ENCODE data around the gene GANAB.

GANAB gene

DNA sequence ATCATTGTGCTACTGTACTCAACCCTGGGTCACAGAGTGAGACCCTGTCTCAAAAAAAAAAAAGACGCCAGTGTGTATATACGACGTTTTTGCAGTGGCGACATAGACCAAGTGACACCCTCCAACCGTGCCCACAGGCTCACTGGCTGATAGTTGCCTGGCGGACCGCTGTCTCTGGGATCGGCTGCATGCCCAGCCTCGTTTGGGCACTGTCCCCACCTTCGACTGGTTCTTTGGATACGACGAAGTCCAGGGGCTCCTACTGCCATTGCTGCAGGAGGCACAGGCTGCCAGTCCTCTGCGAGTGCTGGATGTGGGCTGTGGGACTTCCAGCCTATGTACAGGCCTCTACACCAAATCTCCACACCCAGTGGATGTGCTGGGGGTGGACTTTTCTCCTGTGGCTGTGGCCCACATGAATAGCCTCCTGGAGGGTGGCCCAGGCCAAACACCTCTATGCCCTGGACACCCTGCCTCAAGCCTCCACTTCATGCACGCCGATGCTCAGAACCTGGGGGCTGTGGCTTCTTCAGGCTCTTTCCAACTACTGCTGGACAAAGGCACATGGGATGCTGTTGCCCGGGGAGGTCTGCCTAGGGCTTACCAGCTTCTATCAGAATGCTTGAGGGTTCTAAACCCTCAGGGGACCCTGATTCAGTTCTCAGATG lies 20.0 kb upstream of the GANAB start:
- H3K4me3 ChIP-seq (ENCODE audit: insufficient read depth in 1 of 2, low read depth in 1 of 2, low read length in 2 of 2), result peak overlapping the region; percentile 63 to 94
- H3K79me1 ChIP-seq (replicated peaks; ENCODE audit: low read length, poor library complexity, severe bottlenecking), result peaks cover 13% of the 10 kb centered on the region
- peak overlapping the region; percentile 91 for H3K27ac ChIP-seq (ENCODE audit: low read length, poor library complexity, severe bottlenecking)
- H2BK120ac ChIP-seq (ENCODE audit: low read depth, low read length), result no peak overlapping the region
- peak overlapping the region; percentile 82 for H3K4me2 ChIP-seq (ENCODE audit: low read length, poor library complexity, severe bottlenecking)
- H3K14ac ChIP-seq (ENCODE audit: low read length in 2 of 2), result peak overlapping the region in 1 of 2 experiments; percentile 14
- no peak overlapping the region for H2AFZ ChIP-seq (ENCODE audit: low read depth, low read length)
- H3K4ac ChIP-seq (ENCODE audit: low read depth in 1 of 2, low read length in 2 of 2), result peak overlapping the region in 1 of 2 experiments; percentile 49
- no peaks in the 10 kb centered on the region for H3K9me3 ChIP-seq (ENCODE audit: control insufficient read depth, low read length)
- H3K9ac ChIP-seq (ENCODE audit: low read length), result peak overlapping the region; percentile 95
- H4K91ac ChIP-seq (ENCODE audit: low read length), result peak overlapping the region; percentile 8
- H3K23ac ChIP-seq (ENCODE audit: low read length in 2 of 2), result no peak overlapping the region
- peak overlapping the region; percentile 37 for H2AK5ac ChIP-seq (ENCODE audit: low read length, severe bottlenecking)
- H2BK15ac ChIP-seq (ENCODE audit: low read depth, poor library complexity, severe bottlenecking), result no peak overlapping the region
- H2BK12ac ChIP-seq (ENCODE audit: low read length in 2 of 2), result no peak overlapping the region
- WGBS, result 56% methylated on average over 13 of the region's 16 CpGs
- DNase-seq, result no peak
- no peak overlapping the region for H2BK5ac ChIP-seq (ENCODE audit: low read depth, low read length, poor library complexity, severe bottlenecking)
- H3K18ac ChIP-seq (ENCODE audit: low read depth in 1 of 2, low read length in 2 of 2), result peak overlapping the region; percentile 56 to 94
- peaks cover 23 to 40% of the 10 kb centered on the region in 2 experiments for H3K36me3 ChIP-seq (ENCODE audit: control insufficient read depth in 1 of 2, insufficient read depth in 2 of 2, low read depth in 1 of 2, low read length in 2 of 2)
- H4K8ac ChIP-seq (ENCODE audit: low read length), result peak overlapping the region; percentile 70
- H3K4me1 ChIP-seq (ENCODE audit: control insufficient read depth, insufficient read depth, low read depth, low read length), result peaks cover 14% of the 10 kb centered on the region
- no peaks in the 10 kb centered on the region for H3K27me3 ChIP-seq (ENCODE audit: control insufficient read depth in 1 of 2, insufficient read depth in 1 of 2, low read length in 2 of 2)

DNA sequence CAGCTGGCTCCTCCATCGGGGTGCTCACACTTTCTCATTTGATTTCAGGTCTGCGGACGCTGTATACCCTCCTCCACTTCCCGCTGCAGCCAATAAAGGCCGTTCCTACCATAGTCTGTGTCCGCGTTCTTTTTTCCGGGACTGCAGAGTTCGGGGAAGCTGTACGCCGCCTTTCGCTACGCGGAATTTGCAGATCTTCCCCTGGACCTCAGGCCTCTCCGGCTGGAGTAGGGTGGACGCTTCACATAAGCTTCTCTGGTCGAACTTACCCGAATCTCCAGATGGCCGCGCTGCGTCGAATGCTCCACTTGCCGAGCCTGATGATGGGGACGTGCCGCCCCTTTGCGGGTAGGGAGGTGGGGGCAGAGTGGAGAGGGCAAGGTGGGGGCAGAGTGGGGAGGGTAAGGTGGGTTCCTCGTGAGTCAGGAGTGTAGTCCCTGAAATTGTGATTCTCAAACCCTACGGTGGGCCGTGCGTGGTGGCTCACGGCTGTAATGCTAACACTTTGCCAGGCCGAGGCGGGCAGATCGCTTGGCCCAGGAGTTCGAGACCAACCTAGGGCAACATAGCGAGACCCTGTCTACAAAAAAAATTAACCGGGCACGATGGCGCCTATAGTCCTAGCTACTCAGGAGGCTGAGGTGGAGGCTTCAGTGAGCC lies 19.3 kb upstream of the GANAB start:
- Histone ChIP-seq H3K23ac (ENCODE audit: low read length in 2 of 2) (peak overlapping the region in 1 of 2 experiments; percentile 23), H3K4me2 (ENCODE audit: low read length, poor library complexity, severe bottlenecking) (peak overlapping the region; percentile 82), H4K8ac (ENCODE audit: low read length) (peak overlapping the region; percentile 65), H3K9me3 (ENCODE audit: control insufficient read depth, low read length) (no peaks in the 10 kb centered on the region), H3K27me3 (ENCODE audit: control insufficient read depth in 1 of 2, insufficient read depth in 1 of 2, low read length in 2 of 2) (no peaks in the 10 kb centered on the region), H2BK12ac (ENCODE audit: low read length in 2 of 2) (no peak overlapping the region), H3K4me1 (ENCODE audit: control insufficient read depth, insufficient read depth, low read depth, low read length) (peaks cover 12% of the 10 kb centered on the region), H3K18ac (ENCODE audit: low read depth in 1 of 2, low read length in 2 of 2) (peak overlapping the region; percentile 56 to 94), H3K27ac (ENCODE audit: low read length, poor library complexity, severe bottlenecking) (peak overlapping the region; percentile 91), H3K14ac (ENCODE audit: low read length in 2 of 2) (peak overlapping the region in 1 of 2 experiments; percentile 45), H3K9ac (ENCODE audit: low read length) (peak overlapping the region; percentile 95), H4K91ac (ENCODE audit: low read length) (peak overlapping the region; percentile 34), H2BK15ac (ENCODE audit: low read depth, poor library complexity, severe bottlenecking) (no peak overlapping the region), H3K79me1 (replicated peaks; ENCODE audit: low read length, poor library complexity, severe bottlenecking) (peaks cover 13% of the 10 kb centered on the region), H2BK120ac (ENCODE audit: low read depth, low read length) (peak overlapping the region; percentile 54), H2AFZ (ENCODE audit: low read depth, low read length) (no peak overlapping the region), H3K4ac (ENCODE audit: low read depth in 1 of 2, low read length in 2 of 2) (peak overlapping the region; percentile 35 to 37), H3K4me3 (ENCODE audit: insufficient read depth in 1 of 2, low read depth in 1 of 2, low read length in 2 of 2) (peak overlapping the region; percentile 63 to 94), H2AK5ac (ENCODE audit: low read length, severe bottlenecking) (no peak overlapping the region), H3K36me3 (ENCODE audit: control insufficient read depth in 1 of 2, insufficient read depth in 2 of 2, low read depth in 1 of 2, low read length in 2 of 2) (peaks cover 26 to 42% of the 10 kb centered on the region in 2 experiments), H2BK5ac (ENCODE audit: low read depth, low read length, poor library complexity, severe bottlenecking) (no peak overlapping the region)
- no peak for DNase-seq
- 2% methylated on average over 39 of the region's 39 CpGs for WGBS

DNA sequence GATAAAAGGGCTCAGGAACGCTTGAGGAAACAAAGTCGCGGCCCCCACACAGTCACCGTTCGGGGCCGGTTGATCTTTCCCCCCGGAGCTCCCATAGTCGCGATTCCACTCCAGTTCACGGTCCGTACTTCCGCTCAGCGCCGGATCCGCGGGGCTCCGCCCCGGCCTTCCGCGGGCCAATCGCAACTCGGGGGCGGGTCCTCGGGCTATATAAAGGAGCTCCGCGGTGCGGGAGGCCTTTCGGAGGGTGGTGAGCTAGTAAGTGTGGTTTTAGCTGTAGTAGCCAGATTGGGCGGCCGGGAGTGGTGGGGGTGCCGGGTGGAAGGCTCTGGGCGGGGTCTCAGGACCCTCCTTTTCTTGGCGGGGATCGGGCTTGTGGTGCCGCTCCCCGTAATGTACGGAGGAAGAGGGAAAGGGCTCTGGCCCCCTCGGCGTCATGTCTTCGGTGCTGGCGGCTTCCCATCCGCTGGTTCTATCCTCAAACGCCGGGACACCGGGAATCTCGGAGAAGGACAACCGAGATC lies 18.7 kb upstream of the GANAB start, which contains the start of the genes C11orf98 and CSKMT:
TSS of gene C11orf98 (minus strand) at position 136 of the 524 bp plus-strand sequence. CDS start at position 95, 41 bp downstream.
TSS of gene CSKMT (plus strand) at position 238 of the 524 bp plus-strand sequence. CDS start 568 bp downstream, outside the sequence.
- Histone ChIP-seq H4K91ac (ENCODE audit: low read length) (peak within 1 kb of the TSS; percentile 85), H2AK5ac (ENCODE audit: low read length, severe bottlenecking) (no peak within 1 kb of the TSS), H2BK120ac (ENCODE audit: low read depth, low read length) (peak within 1 kb of the TSS; percentile 54), H4K8ac (ENCODE audit: low read length) (peak within 1 kb of the TSS; percentile 69), H3K14ac (ENCODE audit: low read length in 2 of 2) (peak within 1 kb of the TSS in 1 of 2 experiments; percentile 68), H3K36me3 (ENCODE audit: control insufficient read depth in 1 of 2, insufficient read depth in 2 of 2, low read depth in 1 of 2, low read length in 2 of 2) (peaks cover 26 to 42% of the 10 kb centered on the region in 2 experiments), H3K27ac (ENCODE audit: low read length, poor library complexity, severe bottlenecking) (peak within 1 kb of the TSS; percentile 97), H3K23ac (ENCODE audit: low read length in 2 of 2) (peak within 1 kb of the TSS in 1 of 2 experiments; percentile 89), H3K27me3 (ENCODE audit: control insufficient read depth in 1 of 2, insufficient read depth in 1 of 2, low read length in 2 of 2) (no peaks in the 10 kb centered on the region), H3K9me3 (ENCODE audit: control insufficient read depth, low read length) (no peaks in the 10 kb centered on the region), H3K4ac (ENCODE audit: low read depth in 1 of 2, low read length in 2 of 2) (peak within 1 kb of the TSS; percentile 35 to 65), H3K4me3 (ENCODE audit: insufficient read depth in 1 of 2, low read depth in 1 of 2, low read length in 2 of 2) (peak within 1 kb of the TSS; percentile 81 to 94), H2AFZ (ENCODE audit: low read depth, low read length) (peak within 1 kb of the TSS; percentile 77), H3K18ac (ENCODE audit: low read depth in 1 of 2, low read length in 2 of 2) (peak within 1 kb of the TSS; percentile 83 to 96), H2BK15ac (ENCODE audit: low read depth, poor library complexity, severe bottlenecking) (peak within 1 kb of the TSS; percentile 94), H3K4me2 (ENCODE audit: low read length, poor library complexity, severe bottlenecking) (peak within 1 kb of the TSS; percentile 82), H2BK12ac (ENCODE audit: low read length in 2 of 2) (no peak within 1 kb of the TSS), H3K79me1 (replicated peaks; ENCODE audit: low read length, poor library complexity, severe bottlenecking) (peaks cover 13% of the 10 kb centered on the region), H3K4me1 (ENCODE audit: control insufficient read depth, insufficient read depth, low read depth, low read length) (peaks cover 11% of the 10 kb centered on the region), H3K9ac (ENCODE audit: low read length) (peak within 1 kb of the TSS; percentile 95), H2BK5ac (ENCODE audit: low read depth, low read length, poor library complexity, severe bottlenecking) (peak within 1 kb of the TSS; percentile 77)
- WGBS, result under 1% methylated on average over 43 of the region's 47 CpGs
- DNase-seq, result peak; percentile 95
